KBM-7 (cell line): Measurements from ENCODE around the gene MICA.
A peak's percentile ranks its signal among the peaks of the same experiment; 100 is the strongest.
"Not testable (repeated sequence)": the region's sequence is repeated elsewhere in the genome, so short reads cannot be mapped to it uniquely, and the experiment has no call there.

ENCODE experiments used
- DNase-seq: peaks from one replicate; pipeline ENCODE4 v3.0.0-alpha.2; 2015
- in situ Hi-C: fragments of 300-500 bp; cut with MboI; formaldehyde crosslinking; loops from 2 replicates; pipeline ENCODE4 v1.14.3; 2020; ENCODE audit warnings: low sequenced_read_pairs, low pct_unique_long_range_greater_than_20kb, mixed read lengths

Gene MICA

GRCh38 chr6:31402324-31403282, 792 bp upstream of the MICA start:
- in situ Hi-C loops: no loop called here

GRCh38 chr6:31404061-31404364, 618 bp downstream of the MICA start:
- in situ Hi-C loops, DNase-seq: not testable (repeated sequence)

More at GRCh38 chr6:31402324-31403282, 792 bp upstream of the MICA start:
- DNase-seq: peak; percentile 23

- in situ Hi-C loops: no loop called here
- no peak for DNase-seq
Measured at GRCh38 chr6:31405996-31406395, 2.6 kb downstream of the MICA start.

- peak; percentile 15 for DNase-seq
- in situ Hi-C loops: no loop called here
Measured at GRCh38 chr6:31407699-31408098, 4.3 kb downstream of the MICA start.

GRCh38 chr6:31412506-31412905, 9.1 kb downstream of the MICA start:
- DNase-seq: no peak
- in situ Hi-C loops: no loop called here

- DNase-seq, in situ Hi-C loops: not testable (repeated sequence)
Measured at GRCh38 chr6:31414148-31414770, 10.9 kb downstream of the MICA start.

- in situ Hi-C loops: no loop called here
- no peak for DNase-seq
Measured at GRCh38 chr6:31414771-31415265, 11.4 kb downstream of the MICA start.

GRCh38 chr6:31416394-31417014, 13.1 kb downstream of the MICA start:
- in situ Hi-C loops: no loop called here

GRCh38 chr6:31418251-31418650, 14.9 kb downstream of the MICA start:
- in situ Hi-C loops: no loop called here
- no peak for DNase-seq

More at GRCh38 chr6:31416394-31417014, 13.1 kb downstream of the MICA start:
- no peak for DNase-seq

GRCh38 chr6:31419842-31420241, 16.4 kb downstream of the MICA start:
- in situ Hi-C loops: no loop called here

GRCh38 chr6:31420546-31420945, 17.2 kb downstream of the MICA start:
- DNase-seq: no peak
- in situ Hi-C loops: no loop called here

More at GRCh38 chr6:31419842-31420241, 16.4 kb downstream of the MICA start:
- no peak for DNase-seq

- in situ Hi-C loops: no loop called here
- DNase-seq: no peak
Measured at GRCh38 chr6:31422587-31422986, 19.2 kb downstream of the MICA start.

- no peak for DNase-seq
- in situ Hi-C loops: no loop called here
Measured at GRCh38 chr6:31423550-31423949, 20.2 kb downstream of the MICA start.

GRCh38 chr6:31426395-31427354, 23.3 kb downstream of the MICA start:
- no peak for DNase-seq
- in situ Hi-C loops: no loop called here

GRCh38 chr6:31430449-31430848, 27.1 kb downstream of the MICA start:
- in situ Hi-C loops: no loop called here
- no peak for DNase-seq

- DNase-seq, in situ Hi-C loops: not testable (repeated sequence)
Measured at GRCh38 chr6:31435051-31435450, 31.7 kb downstream of the MICA start.

- in situ Hi-C loops: no loop called here
- DNase-seq: no peak
Measured at GRCh38 chr6:31438222-31438621, 34.8 kb downstream of the MICA start.

GRCh38 chr6:31438677-31439076, 35.3 kb downstream of the MICA start:
- in situ Hi-C loops: no loop called here

More at GRCh38 chr6:31438677-31439076, 35.3 kb downstream of the MICA start:
- DNase-seq: no peak
